Measurements from ENCODE around the gene XPO4. TPM values are rescaled to one million over a fixed set of nuclear protein-coding genes. Genes with fewer than 3 reads are reported as not detected.
"Not testable (repeated sequence)": the region's sequence is repeated elsewhere in the genome, so short reads cannot be mapped to it uniquely, and the experiment has no call there.

XPO4 gene
- total and polyA plus RNA-seq, 7 experiments from 2014 or later = 6.1 to 26.5 (median 21.0) TPM

- H3K27me3 Mint-ChIP-seq; intact Hi-C loops (cut with micrococcal nuclease); H3K4me3 ChIP-seq (ENCODE audit: low read length); H3K4me3 Mint-ChIP-seq; H3K27ac ChIP-seq (ENCODE audit: low read depth, low read length); H3K9me3 ChIP-seq (ENCODE audit: control insufficient read depth in 2 of 3, low read length in 3 of 3); H3K9me3 Mint-ChIP-seq; DNase-seq; CTCF ChIA-PET; POLR2A ChIA-PET; H3K27ac Mint-ChIP-seq; H3K27me3 ChIP-seq (ENCODE audit: control insufficient read depth in 2 of 2, insufficient read depth in 2 of 2, low read length in 2 of 2); ATAC-seq; H3K4me1 ChIP-seq (ENCODE audit: control insufficient read depth in 2 of 2, insufficient read depth in 2 of 2, low read length in 2 of 2): not testable (repeated sequence)
- H3K36me3 ChIP-seq (ENCODE audit: control insufficient read depth in 2 of 3, insufficient read depth in 3 of 3, low read length in 3 of 3) = peaks cover 3 to 18% (median 4%) of the 10 kb centered on the region in 3 experiments
- Mint-ChIP-seq H3K4me1 (peaks cover 8 to 25% (median 15%) of the 10 kb centered on the region in 7 donors), H3K36me3 (peaks cover 5 to 27% (median 13%) of the 10 kb centered on the region in 5 donors)
These were observed 40.9 kb downstream of the XPO4 start for GRCh38 chr13:20861666-20862065.

GRCh38 chr13:20860844-20861243 lies 41.7 kb downstream of the XPO4 start:
- H3K36me3 Mint-ChIP-seq = peaks cover 5 to 36% (median 18%) of the 10 kb centered on the region in 5 donors
- Histone ChIP-seq H3K4me1 (ENCODE audit: control insufficient read depth in 2 of 2, insufficient read depth in 2 of 2, low read length in 2 of 2) (no peaks in the 10 kb centered on the region), H3K9me3 (ENCODE audit: control insufficient read depth in 2 of 3, low read length in 3 of 3) (no peaks in the 10 kb centered on the region), H3K4me3 (ENCODE audit: low read length) (no peak overlapping the region), H3K36me3 (ENCODE audit: control insufficient read depth in 2 of 3, insufficient read depth in 3 of 3, low read length in 3 of 3) (peaks cover 3 to 19% (median 4%) of the 10 kb centered on the region in 3 experiments), H3K27me3 (ENCODE audit: control insufficient read depth in 2 of 2, insufficient read depth in 2 of 2, low read length in 2 of 2) (no peaks in the 10 kb centered on the region), H3K27ac (ENCODE audit: low read depth, low read length) (no peak overlapping the region)
- no peak for DNase-seq
- ChIA-PET CTCF (no interaction called here), POLR2A (no interaction called here)
- no peak for ATAC-seq
- no peaks in the 10 kb centered on the region for H3K9me3 Mint-ChIP-seq
- peaks cover 5 to 20% (median 9%) of the 10 kb centered on the region in 7 donors for H3K4me1 Mint-ChIP-seq
- intact Hi-C loops (cut with micrococcal nuclease) = no loop called here
- no peaks in the 10 kb centered on the region for H3K27me3 Mint-ChIP-seq
- H3K4me3 Mint-ChIP-seq = no peak overlapping the region
- no peak overlapping the region for H3K27ac Mint-ChIP-seq

GRCh38 chr13:20856650-20857049 lies 45.9 kb downstream of the XPO4 start:
- Histone ChIP-seq H3K27me3 (ENCODE audit: control insufficient read depth in 2 of 2, insufficient read depth in 2 of 2, low read length in 2 of 2) (no peaks in the 10 kb centered on the region), H3K27ac (ENCODE audit: low read depth, low read length) (no peak overlapping the region), H3K4me1 (ENCODE audit: control insufficient read depth in 2 of 2, insufficient read depth in 2 of 2, low read length in 2 of 2) (no peaks in the 10 kb centered on the region), H3K4me3 (ENCODE audit: low read length) (no peak overlapping the region), H3K9me3 (ENCODE audit: control insufficient read depth in 2 of 3, low read length in 3 of 3) (no peaks in the 10 kb centered on the region), H3K36me3 (ENCODE audit: control insufficient read depth in 2 of 3, insufficient read depth in 3 of 3, low read length in 3 of 3) (peaks cover 0 to 20% (median 0%) of the 10 kb centered on the region in 3 experiments)
- no peaks in the 10 kb centered on the region for H3K9me3 Mint-ChIP-seq
- H3K4me3 Mint-ChIP-seq = no peak overlapping the region
- ChIA-PET POLR2A (no interaction called here), CTCF (no interaction called here)
- ATAC-seq (no peak), DNase-seq (no peak)
- H3K27ac Mint-ChIP-seq = no peak overlapping the region
- peaks cover 4 to 38% (median 19%) of the 10 kb centered on the region in 5 donors for H3K36me3 Mint-ChIP-seq
- intact Hi-C loops (cut with micrococcal nuclease) = no loop called here
- peaks cover 0 to 5% (median 2%) of the 10 kb centered on the region in 7 donors for H3K4me1 Mint-ChIP-seq
- no peaks in the 10 kb centered on the region for H3K27me3 Mint-ChIP-seq

GRCh38 chr13:20851844-20852402 lies 50.6 kb downstream of the XPO4 start:
- Mint-ChIP-seq H3K27ac (peak overlapping the region in 1 of 9 donors; percentile 15), H3K4me1 (peaks cover 0 to 16% (median 0%) of the 10 kb centered on the region in 7 donors), H3K9me3 (no peaks in the 10 kb centered on the region), H3K4me3 (peak overlapping the region in 1 of 10 donors; percentile 12), H3K27me3 (no peaks in the 10 kb centered on the region), H3K36me3 (peaks cover 4 to 32% (median 12%) of the 10 kb centered on the region in 5 donors)
- H3K36me3 ChIP-seq (ENCODE audit: control insufficient read depth in 2 of 3, insufficient read depth in 3 of 3, low read length in 3 of 3) = peaks cover 0 to 23% (median 0%) of the 10 kb centered on the region in 3 experiments
- H3K9me3 ChIP-seq (ENCODE audit: control insufficient read depth in 2 of 3, low read length in 3 of 3) = no peaks in the 10 kb centered on the region
- intact Hi-C loops (cut with micrococcal nuclease) = no loop called here
- no peaks in the 10 kb centered on the region for H3K4me1 ChIP-seq (ENCODE audit: control insufficient read depth in 2 of 2, insufficient read depth in 2 of 2, low read length in 2 of 2)
- H3K27ac ChIP-seq (ENCODE audit: low read depth, low read length) = no peak overlapping the region
- no peaks in the 10 kb centered on the region for H3K27me3 ChIP-seq (ENCODE audit: control insufficient read depth in 2 of 2, insufficient read depth in 2 of 2, low read length in 2 of 2)
- CTCF ChIA-PET = no interaction called here
- ATAC-seq = no peak
- POLR2A ChIA-PET = no interaction called here
- no peak overlapping the region for H3K4me3 ChIP-seq (ENCODE audit: low read length)
- no peak for DNase-seq

GRCh38 chr13:20848944-20849343 lies 53.6 kb downstream of the XPO4 start:
- no peaks in the 10 kb centered on the region for H3K27me3 ChIP-seq (ENCODE audit: control insufficient read depth in 2 of 2, insufficient read depth in 2 of 2, low read length in 2 of 2)
- Mint-ChIP-seq H3K4me1 (peaks cover 0 to 13% (median 0%) of the 10 kb centered on the region in 7 donors), H3K36me3 (peaks cover under 1 to 13% (median 1%) of the 10 kb centered on the region in 5 donors), H3K27me3 (no peaks in the 10 kb centered on the region), H3K9me3 (no peaks in the 10 kb centered on the region), H3K27ac (peak overlapping the region in 3 of 9 donors; percentile 21 to 67 (median 32)), H3K4me3 (no peak overlapping the region)
- ChIA-PET POLR2A (no interaction called here), CTCF (interaction anchor here (1.0 kb wide), 1 partner anchor 21 kb away, joined by 3 read pairs; no protein-coding TSS in a partner anchor)
- H3K27ac ChIP-seq (ENCODE audit: low read depth, low read length) = no peak overlapping the region
- peaks cover 0 to 11% (median 0%) of the 10 kb centered on the region in 3 experiments for H3K36me3 ChIP-seq (ENCODE audit: control insufficient read depth in 2 of 3, insufficient read depth in 3 of 3, low read length in 3 of 3)
- no peaks in the 10 kb centered on the region for H3K4me1 ChIP-seq (ENCODE audit: control insufficient read depth in 2 of 2, insufficient read depth in 2 of 2, low read length in 2 of 2)
- DNase-seq (no peak), ATAC-seq (no peak)
- H3K4me3 ChIP-seq (ENCODE audit: low read length) = no peak overlapping the region
- H3K9me3 ChIP-seq (ENCODE audit: control insufficient read depth in 2 of 3, low read length in 3 of 3) = no peaks in the 10 kb centered on the region
- intact Hi-C loops (cut with micrococcal nuclease) = no loop called here

- DNase-seq = no peak
- no peak overlapping the region for H3K27ac ChIP-seq (ENCODE audit: low read depth, low read length)
- ChIA-PET CTCF (interaction anchor here (0.6 kb wide), 2 partner anchors 61 to 202 kb away, joined by 3 to 4 read pairs; no protein-coding TSS in a partner anchor), POLR2A (no interaction called here)
- no peaks in the 10 kb centered on the region for H3K4me1 ChIP-seq (ENCODE audit: control insufficient read depth in 2 of 2, insufficient read depth in 2 of 2, low read length in 2 of 2)
- peaks cover 0 to 10% (median 0%) of the 10 kb centered on the region in 3 experiments for H3K36me3 ChIP-seq (ENCODE audit: control insufficient read depth in 2 of 3, insufficient read depth in 3 of 3, low read length in 3 of 3)
- H3K9me3 ChIP-seq (ENCODE audit: control insufficient read depth in 2 of 3, low read length in 3 of 3) = no peaks in the 10 kb centered on the region
- no peaks in the 10 kb centered on the region for H3K27me3 ChIP-seq (ENCODE audit: control insufficient read depth in 2 of 2, insufficient read depth in 2 of 2, low read length in 2 of 2)
- Mint-ChIP-seq H3K9me3 (no peaks in the 10 kb centered on the region), H3K27ac (no peak overlapping the region), H3K27me3 (no peaks in the 10 kb centered on the region), H3K36me3 (peaks cover 0 to 16% (median 0%) of the 10 kb centered on the region in 5 donors), H3K4me3 (no peak overlapping the region), H3K4me1 (peaks cover 0 to 13% (median 0%) of the 10 kb centered on the region in 7 donors)
- intact Hi-C loops (cut with micrococcal nuclease) = no loop called here
- H3K4me3 ChIP-seq (ENCODE audit: low read length) = no peak overlapping the region
- ATAC-seq = no peak
These were observed 54.3 kb downstream of the XPO4 start for GRCh38 chr13:20848203-20848602.

GRCh38 chr13:20847296-20847695 lies 55.2 kb downstream of the XPO4 start:
- peak overlapping the region in 2 of 9 donors; percentile 28 to 41 for H3K27ac Mint-ChIP-seq
- Histone ChIP-seq H3K27me3 (ENCODE audit: control insufficient read depth in 2 of 2, insufficient read depth in 2 of 2, low read length in 2 of 2) (no peaks in the 10 kb centered on the region), H3K4me3 (ENCODE audit: low read length) (no peak overlapping the region), H3K9me3 (ENCODE audit: control insufficient read depth in 2 of 3, low read length in 3 of 3) (no peaks in the 10 kb centered on the region), H3K27ac (ENCODE audit: low read depth, low read length) (no peak overlapping the region), H3K36me3 (ENCODE audit: control insufficient read depth in 2 of 3, insufficient read depth in 3 of 3, low read length in 3 of 3) (peaks cover 0 to 10% (median 0%) of the 10 kb centered on the region in 3 experiments), H3K4me1 (ENCODE audit: control insufficient read depth in 2 of 2, insufficient read depth in 2 of 2, low read length in 2 of 2) (no peaks in the 10 kb centered on the region)
- intact Hi-C loops (cut with micrococcal nuclease) = no loop called here
- H3K36me3 Mint-ChIP-seq = peaks cover 0 to 19% (median 0%) of the 10 kb centered on the region in 5 donors
- H3K27me3 Mint-ChIP-seq = no peaks in the 10 kb centered on the region
- ATAC-seq (no peak), DNase-seq (no peak)
- ChIA-PET POLR2A (interaction anchor here (0.6 kb wide), 1 partner anchor 311 kb away, joined by 3 read pairs; no protein-coding TSS in a partner anchor), CTCF (interaction anchor here (0.6 kb wide), 1 partner anchor 60 kb away, joined by 4 read pairs; no protein-coding TSS in a partner anchor)
- no peaks in the 10 kb centered on the region for H3K9me3 Mint-ChIP-seq
- H3K4me3 Mint-ChIP-seq = no peak overlapping the region
- peaks cover 0 to 13% (median 0%) of the 10 kb centered on the region in 7 donors for H3K4me1 Mint-ChIP-seq

Data from naive thymus-derived CD4-positive, alpha-beta T cell (primary cell).